GM06990 (cell line): ENCODE results near the gene HMOX1.

Experiments used
- DNase-seq: peaks from one replicate; pipeline ENCODE4 v3.0.0-alpha.2; 2011; ENCODE audit not compliant: insufficient read length; ENCODE audit errors: extremely low read depth
- H3K27me3 ChIP-seq: replicated peaks from 2 replicates; pipeline ENCODE4 v1.6.0; 2011; ENCODE audit warnings: low read length; ENCODE audit not compliant: control insufficient read depth, insufficient read depth
- H3K36me3 ChIP-seq: 2 replicates; pipeline ENCODE4 v1.5.1; 2011; ENCODE audit warnings: low read length; ENCODE audit not compliant: control insufficient read depth, insufficient read depth
- H3K4me3 ChIP-seq: replicated peaks from 2 replicates; pipeline ENCODE4 v1.5.1; 2011; ENCODE audit warnings: low read depth, mild to moderate bottlenecking, control low read depth, low read length
- TF ChIP-seq, protein P1 (sequence below): IDR thresholded peaks from 2 replicates; pipeline ENCODE4 v1.5.1; 2011; ENCODE audit warnings: low read length, control low read depth, mild to moderate bottlenecking, inconsistent platforms; ENCODE audit not compliant: insufficient read depth, poor library complexity, severe bottlenecking

HMOX1 gene

DNA sequence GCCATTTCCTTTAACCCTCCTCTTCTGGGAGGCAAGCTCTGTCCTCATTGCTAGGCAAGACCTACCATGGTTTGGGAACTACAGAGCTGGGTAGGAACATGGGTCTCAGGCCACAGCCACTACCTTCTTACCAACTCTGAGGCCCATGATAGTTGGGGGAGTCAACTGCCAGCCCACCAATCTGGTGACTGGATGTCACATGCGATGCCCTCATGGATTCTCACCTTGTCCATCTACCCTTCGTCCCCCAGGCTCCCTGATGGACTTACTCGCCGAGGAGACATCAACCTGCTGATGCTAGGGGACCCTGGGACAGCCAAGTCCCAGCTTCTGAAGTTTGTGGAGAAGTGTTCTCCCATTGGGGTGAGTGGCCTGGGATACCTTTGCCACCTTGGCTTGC, 32.7 kb downstream of the HMOX1 start:
- no peaks in the 10 kb centered on the region for H3K27me3 ChIP-seq
- DNase-seq: no peak
- no peak overlapping the region for H3K4me3 ChIP-seq
- TF ChIP-seq, protein P1, sequence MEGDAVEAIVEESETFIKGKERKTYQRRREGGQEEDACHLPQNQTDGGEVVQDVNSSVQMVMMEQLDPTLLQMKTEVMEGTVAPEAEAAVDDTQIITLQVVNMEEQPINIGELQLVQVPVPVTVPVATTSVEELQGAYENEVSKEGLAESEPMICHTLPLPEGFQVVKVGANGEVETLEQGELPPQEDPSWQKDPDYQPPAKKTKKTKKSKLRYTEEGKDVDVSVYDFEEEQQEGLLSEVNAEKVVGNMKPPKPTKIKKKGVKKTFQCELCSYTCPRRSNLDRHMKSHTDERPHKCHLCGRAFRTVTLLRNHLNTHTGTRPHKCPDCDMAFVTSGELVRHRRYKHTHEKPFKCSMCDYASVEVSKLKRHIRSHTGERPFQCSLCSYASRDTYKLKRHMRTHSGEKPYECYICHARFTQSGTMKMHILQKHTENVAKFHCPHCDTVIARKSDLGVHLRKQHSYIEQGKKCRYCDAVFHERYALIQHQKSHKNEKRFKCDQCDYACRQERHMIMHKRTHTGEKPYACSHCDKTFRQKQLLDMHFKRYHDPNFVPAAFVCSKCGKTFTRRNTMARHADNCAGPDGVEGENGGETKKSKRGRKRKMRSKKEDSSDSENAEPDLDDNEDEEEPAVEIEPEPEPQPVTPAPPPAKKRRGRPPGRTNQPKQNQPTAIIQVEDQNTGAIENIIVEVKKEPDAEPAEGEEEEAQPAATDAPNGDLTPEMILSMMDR: no peak
- H3K36me3 ChIP-seq: peaks cover 54% of the 10 kb centered on the region

DNA sequence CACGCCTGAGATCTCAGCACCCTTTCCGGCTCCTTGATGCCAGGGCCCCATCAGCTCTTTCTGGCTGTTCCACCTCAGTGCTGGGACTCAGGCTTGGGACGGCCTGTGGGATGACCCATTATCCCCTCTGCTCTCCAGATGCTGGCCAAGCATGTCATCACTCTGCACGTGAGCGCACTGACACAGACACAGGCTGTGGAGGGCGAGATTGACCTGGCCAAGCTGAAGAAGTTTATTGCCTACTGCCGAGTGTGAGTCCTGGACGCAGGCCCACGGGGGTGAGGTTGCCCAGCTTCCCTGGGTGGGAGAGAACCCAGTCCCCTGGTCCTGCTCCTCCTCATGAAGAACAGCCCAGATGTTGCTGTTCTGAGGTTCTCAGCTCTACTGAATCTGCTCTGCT, 36.7 kb downstream of the HMOX1 start:
- peaks cover 69% of the 10 kb centered on the region for H3K36me3 ChIP-seq
- no peak overlapping the region for H3K4me3 ChIP-seq
- no peak for DNase-seq
- H3K27me3 ChIP-seq: no peaks in the 10 kb centered on the region
- TF ChIP-seq, protein P1: no peak

DNA sequence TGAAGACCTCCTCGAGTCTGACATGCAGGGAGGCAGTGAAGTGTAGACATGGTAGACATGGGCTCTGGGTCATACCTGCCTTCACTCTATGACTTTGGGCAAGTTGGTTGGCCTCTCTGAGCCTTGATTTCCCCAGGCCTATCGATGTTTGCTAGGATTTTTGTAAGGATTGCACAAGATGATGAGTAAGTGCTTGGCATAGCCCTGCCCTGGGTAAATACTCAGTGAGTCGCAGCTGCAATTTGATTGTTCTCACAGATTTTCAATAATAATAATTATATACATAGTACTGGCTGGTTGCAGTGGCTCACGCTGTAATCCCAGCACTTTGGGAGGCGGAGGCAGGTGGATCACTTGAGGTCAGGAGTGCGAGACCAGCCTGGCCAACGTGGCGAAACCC, 37.2 kb downstream of the HMOX1 start:
- H3K4me3 ChIP-seq: no peak overlapping the region
- H3K27me3 ChIP-seq: no peaks in the 10 kb centered on the region
- TF ChIP-seq, protein P1: no peak
- DNase-seq: no peak
- peaks cover 71% of the 10 kb centered on the region for H3K36me3 ChIP-seq

DNA sequence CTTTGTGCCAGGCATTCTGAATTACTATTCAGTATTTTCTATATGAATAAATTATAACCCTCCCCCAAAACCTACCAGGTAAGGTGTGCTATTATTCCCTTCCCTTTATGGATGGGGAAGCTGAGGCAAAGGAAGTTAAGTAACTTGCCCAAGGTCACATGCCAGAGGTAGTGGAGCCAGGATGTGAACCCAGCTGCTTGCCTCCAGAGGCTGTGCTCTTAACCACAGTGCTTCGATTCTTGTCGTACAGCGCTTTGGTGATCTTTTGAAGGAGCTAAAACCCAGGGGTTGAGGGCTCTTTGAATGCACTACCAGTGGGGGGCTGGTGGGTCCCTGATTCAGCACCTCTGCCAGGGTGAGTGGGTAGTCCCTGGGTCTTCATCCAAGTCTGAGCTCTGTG, 37.8 kb downstream of the HMOX1 start:
- H3K36me3 ChIP-seq: peaks cover 71% of the 10 kb centered on the region

DNA sequence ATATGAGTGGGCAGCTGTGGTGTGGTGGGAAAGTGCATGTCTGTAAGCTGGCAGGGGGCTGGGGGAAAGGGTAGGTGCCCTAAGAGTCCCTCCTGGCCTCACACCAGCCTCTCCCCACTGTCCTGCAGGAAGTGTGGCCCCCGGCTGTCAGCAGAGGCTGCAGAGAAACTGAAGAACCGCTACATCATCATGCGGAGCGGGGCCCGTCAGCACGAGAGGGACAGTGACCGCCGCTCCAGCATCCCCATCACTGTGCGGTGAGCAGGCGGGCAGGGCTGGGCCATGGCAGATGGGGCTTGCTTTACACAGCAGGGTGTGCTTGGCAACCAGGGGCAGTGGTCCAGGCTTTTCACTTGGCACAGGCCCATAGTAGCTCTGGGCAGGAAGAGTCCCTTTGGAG, 38.9 kb downstream of the HMOX1 start:
- no peak for DNase-seq
- no peaks in the 10 kb centered on the region for H3K27me3 ChIP-seq
- peaks cover 71% of the 10 kb centered on the region for H3K36me3 ChIP-seq
- no peak overlapping the region for H3K4me3 ChIP-seq
- TF ChIP-seq, protein P1: no peak

More for the DNA sequence above, 37.8 kb downstream of the HMOX1 start:
- Histone ChIP-seq H3K4me3 (no peak overlapping the region), H3K27me3 (no peaks in the 10 kb centered on the region)
- DNase-seq: no peak
- TF ChIP-seq, protein P1: no peak

DNA sequence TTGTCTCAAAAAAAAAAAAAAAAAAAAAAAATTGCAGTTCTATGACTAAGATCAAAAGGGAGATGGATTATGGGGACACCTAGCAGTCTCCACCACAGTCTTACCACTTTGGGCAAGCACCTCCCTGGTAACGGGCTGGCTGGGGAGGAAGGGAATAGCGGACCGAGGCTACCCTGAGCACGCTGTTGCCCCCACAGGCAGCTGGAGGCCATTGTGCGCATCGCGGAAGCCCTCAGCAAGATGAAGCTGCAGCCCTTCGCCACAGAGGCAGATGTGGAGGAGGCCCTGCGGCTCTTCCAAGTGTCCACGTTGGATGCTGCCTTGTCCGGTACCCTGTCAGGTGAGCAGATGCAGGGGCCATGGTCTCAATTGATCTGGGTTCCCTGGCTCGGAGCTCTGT, 40.2 kb downstream of the HMOX1 start:
- no peak overlapping the region for H3K4me3 ChIP-seq
- no peak for DNase-seq
- H3K36me3 ChIP-seq: peaks cover 67% of the 10 kb centered on the region
- H3K27me3 ChIP-seq: no peaks in the 10 kb centered on the region
- TF ChIP-seq, protein P1: no peak
